Upper lobe of left lung (tissue), 4 donors: ENCODE results near the gene FAM168B.

Experiments used
- CTCF ChIP-seq, 6 experiments: fragments of 450-650 bp in 4 of 6; fragments of 200-600 bp in 2 of 6; sonication (generic) in 2 of 6; IDR thresholded peaks; one replicate each; pipeline ENCODE4 v1.5.1; 2016 to 2019; ENCODE audit warnings: antibody characterized with exemption in 6 of 6
- POLR2A ChIP-seq, 4 donors: fragments of 450-650 bp; IDR thresholded peaks; one replicate each; pipeline ENCODE4 v1.5.1; 2016 to 2017; ENCODE audit warnings: antibody characterized with exemption in 4 of 4, mild to moderate bottlenecking in 2 of 4
- POLR2AphosphoS5 ChIP-seq, 2 donors: sonication (generic); formaldehyde crosslinking; IDR thresholded peaks; one replicate each; pipeline ENCODE4 v1.5.1; 2017; ENCODE audit warnings: antibody characterized with exemption in 2 of 2

- TF ChIP-seq CTCF (IDR thresholded peaks at IDR 0.05) (no peak), POLR2AphosphoS5 (IDR thresholded peaks at IDR 0.05) (no peak), POLR2A (IDR thresholded peaks at IDR 0.05) (no peak)
Observed at GRCh38 chr2:131126436-131126835, 33.2 kb upstream of the FAM168B start.
